Endothelial cell of umbilical vein (primary cell): ENCODE results near the gene LOXL1. TPM values are rescaled to one million over a fixed set of nuclear protein-coding genes. Genes with fewer than 3 reads are reported as not detected.

Experiments used
- BruUV-seq: library from RNA; stranded (reverse); fragments of 400-500 nt; replicated peaks from 2 replicates; lab custom pipeline; 2021; lab: Mats Ljungman, UMichigan
- CTCF ChIA-PET: fragments of 300-600, 350-600 bp; sonication (Branson Sonifier 250); formaldehyde crosslinking; loops from one replicate; lab custom pipeline; 2021; ENCODE audit warnings: antibody characterized with exemption, inconsistent platforms; lab: Charles Lee
- POLR2A ChIA-PET: fragments of 300-600, 350-600 bp; sonication (Branson Sonifier 250); formaldehyde crosslinking; loops from one replicate; lab custom pipeline; 2021; ENCODE audit warnings: antibody characterized with exemption, inconsistent platforms; lab: Charles Lee
- DNase-seq: peaks from one replicate; pipeline ENCODE4 v3.0.0-alpha.2; 2011; ENCODE audit warnings: low read depth, low spot score
- FAIRE-seq: peaks from 2 replicates; lab custom pipeline; 2011; peaks lifted over from hg19 to GRCh38; lab: Jason Lieb, UNC
- H2AFZ ChIP-seq: 2 replicates; pipeline ENCODE4 v1.6.0; 2012; ENCODE audit warnings: low read depth, low read length, control low read depth, inconsistent platforms
- H3K27ac ChIP-seq: 2 replicates; pipeline ENCODE4 v1.5.1; 2011; ENCODE audit warnings: low read depth, mild to moderate bottlenecking, control low read depth, low read length, moderate library complexity; ENCODE audit not compliant: insufficient read depth
- H3K27me3 ChIP-seq, 2 experiments: 2 replicates each; pipeline versions ENCODE4 v1.6.0 to v1.6.1; 2011; ENCODE audit warnings: low read length in 2 of 2, mixed read lengths in 1 of 2; ENCODE audit not compliant: control insufficient read depth in 2 of 2, insufficient read depth in 2 of 2
- H3K36me3 ChIP-seq, 2 experiments: 2 replicates in 1 of 2; 3 replicates in 1 of 2; pipeline ENCODE4 v1.5.1; 2011; ENCODE audit warnings: low read length in 2 of 2, mild to moderate bottlenecking in 1 of 2, moderate library complexity in 1 of 2; ENCODE audit not compliant: control insufficient read depth in 2 of 2, insufficient read depth in 2 of 2; ENCODE audit errors: extremely low read depth in 1 of 2
- H3K4me1 ChIP-seq: 3 replicates; pipeline ENCODE4 v1.5.1; 2011; ENCODE audit warnings: mild to moderate bottlenecking, low read length; ENCODE audit not compliant: control insufficient read depth, insufficient read depth; ENCODE audit errors: extremely low read depth
- H3K4me2 ChIP-seq: 2 replicates; pipeline ENCODE4 v1.6.1; 2011; ENCODE audit warnings: low read length, control low read depth, mixed read lengths; ENCODE audit not compliant: insufficient read depth
- H3K4me3 ChIP-seq, 3 experiments: fragments of 200-600 bp in 1 of 3; sonication (generic), shearing (Covaris generic) in 1 of 3; replicated peaks in 1 of 3; 2 replicates each; pipeline ENCODE4 v1.5.1; 2011 to 2016; ENCODE audit warnings: control low read depth in 3 of 3, low read length in 3 of 3, mild to moderate bottlenecking in 2 of 3, inconsistent platforms in 1 of 3, low read depth in 1 of 3, moderate library complexity in 1 of 3; ENCODE audit not compliant: insufficient read depth in 1 of 3
- H3K79me2 ChIP-seq: 2 replicates; pipeline ENCODE4 v1.6.0; 2012; ENCODE audit warnings: low read length, inconsistent platforms; ENCODE audit not compliant: control insufficient read depth, insufficient read depth
- H3K9ac ChIP-seq: replicated peaks from 2 replicates; pipeline ENCODE3; 2011; ENCODE audit warnings: low read length, control low read depth; ENCODE audit not compliant: insufficient read depth; ENCODE audit errors: extremely low read depth
- H3K9me1 ChIP-seq: replicated peaks from 3 replicates; pipeline ENCODE4 v1.6.0; 2011; ENCODE audit warnings: mild to moderate bottlenecking, low read length; ENCODE audit not compliant: control insufficient read depth, insufficient read depth; ENCODE audit errors: extremely low read depth
- H3K9me3 ChIP-seq: replicated peaks from 2 replicates; pipeline ENCODE4 v1.5.1; 2012; ENCODE audit warnings: low read length, inconsistent platforms; ENCODE audit not compliant: control insufficient read depth, insufficient read depth
- H4K20me1 ChIP-seq: replicated peaks from 2 replicates; pipeline ENCODE3; 2011; ENCODE audit warnings: mild to moderate bottlenecking, low read length; ENCODE audit not compliant: control insufficient read depth, insufficient read depth; ENCODE audit errors: extremely low read depth
- EZH2 ChIP-seq: IDR thresholded peaks from 2 replicates; pipeline ENCODE4 v1.6.1; 2012; ENCODE audit warnings: borderline replicate concordance, low read depth, mild to moderate bottlenecking, moderate library complexity, low read length, inconsistent platforms; ENCODE audit not compliant: severe bottlenecking
- FOS ChIP-seq: IDR thresholded peaks from 2 replicates; pipeline ENCODE4 v1.6.1; 2011; ENCODE audit warnings: mild to moderate bottlenecking, low read length, moderate library complexity, borderline replicate concordance; ENCODE audit not compliant: insufficient read depth
- GATA2 ChIP-seq: IDR thresholded peaks from 2 replicates; pipeline ENCODE4 v1.7.0; 2011; ENCODE audit warnings: low read depth, mild to moderate bottlenecking, moderate library complexity, mixed read lengths, low read length; ENCODE audit not compliant: insufficient read length, insufficient read depth
- JUN ChIP-seq: IDR thresholded peaks from 2 replicates; pipeline ENCODE4 v1.6.1; 2011; ENCODE audit warnings: borderline replicate concordance, low read depth; ENCODE audit not compliant: insufficient read length, insufficient read depth
- MYC ChIP-seq: IDR thresholded peaks from one replicate; pipeline ENCODE4 v1.6.1; 2011; ENCODE audit warnings: mild to moderate bottlenecking, low read depth, low read length
- POLR2A ChIP-seq: IDR thresholded peaks from 2 replicates; pipeline ENCODE4 v1.6.1; 2012; ENCODE audit warnings: low read depth, mild to moderate bottlenecking, control low read depth, low read length
- POLR2AphosphoS5 ChIP-seq: IDR thresholded peaks from 2 replicates; pipeline ENCODE4 v1.6.1; 2012; ENCODE audit warnings: low read depth, mild to moderate bottlenecking, control low read depth, low read length, moderate library complexity; ENCODE audit not compliant: insufficient read depth
- dilution Hi-C: fragments of 300-500 bp; cut with MboI; formaldehyde crosslinking; loops from one replicate; pipeline ENCODE4 v1.15.0; 2019; ENCODE audit warnings: low sequenced_read_pairs; ENCODE audit not compliant: extremely low pct_ligation_motif_present
- intact Hi-C: fragments of 100-400 bp; cut with micrococcal nuclease; formaldehyde crosslinking; loops from one replicate; pipeline ENCODE4 v1.10.0; 2022
- polyA plus RNA-seq, 4 experiments: library from polyadenylated mRNA; depleted of rRNA in 3 of 4; stranded (reverse) in 3 of 4; unstranded in 1 of 4; fragments of >200 nt; gene quantifications; 2 replicates each; pipeline versions ENCODE4 v1.2.1 to v1.2.3, GENCODE V29; 2011 to 2012; ENCODE audit warnings: missing spikeins in 1 of 4
- total RNA-seq: library from RNA; stranded (reverse); gene quantifications from 2 replicates; pipeline ENCODE4 v1.2.3, GENCODE V29; 2021
- TF ChIP-seq, protein P1 (sequence below): IDR thresholded peaks from 2 replicates; pipeline ENCODE4 v1.6.1; 2011; ENCODE audit not compliant: insufficient read depth, insufficient read length
- TF ChIP-seq, protein P2 (sequence below), 2 donors: IDR thresholded peaks; 1 replicate in 1 of 2; 2 replicates in 1 of 2; pipeline ENCODE4 v1.5.1; 2011; ENCODE audit warnings: low read length in 2 of 2, mild to moderate bottlenecking in 2 of 2, moderate library complexity in 2 of 2, control low read depth in 1 of 2, inconsistent platforms in 1 of 2, low read depth in 1 of 2; ENCODE audit not compliant: insufficient read depth in 1 of 2; ENCODE audit errors: extremely low read depth in 1 of 2

Gene LOXL1
- total and polyA plus RNA-seq, 2 donors (not counting 3 experiments of a cell fraction or from before 2014, with no cell fraction given), result 5.2 to 14.4 TPM

DNA sequence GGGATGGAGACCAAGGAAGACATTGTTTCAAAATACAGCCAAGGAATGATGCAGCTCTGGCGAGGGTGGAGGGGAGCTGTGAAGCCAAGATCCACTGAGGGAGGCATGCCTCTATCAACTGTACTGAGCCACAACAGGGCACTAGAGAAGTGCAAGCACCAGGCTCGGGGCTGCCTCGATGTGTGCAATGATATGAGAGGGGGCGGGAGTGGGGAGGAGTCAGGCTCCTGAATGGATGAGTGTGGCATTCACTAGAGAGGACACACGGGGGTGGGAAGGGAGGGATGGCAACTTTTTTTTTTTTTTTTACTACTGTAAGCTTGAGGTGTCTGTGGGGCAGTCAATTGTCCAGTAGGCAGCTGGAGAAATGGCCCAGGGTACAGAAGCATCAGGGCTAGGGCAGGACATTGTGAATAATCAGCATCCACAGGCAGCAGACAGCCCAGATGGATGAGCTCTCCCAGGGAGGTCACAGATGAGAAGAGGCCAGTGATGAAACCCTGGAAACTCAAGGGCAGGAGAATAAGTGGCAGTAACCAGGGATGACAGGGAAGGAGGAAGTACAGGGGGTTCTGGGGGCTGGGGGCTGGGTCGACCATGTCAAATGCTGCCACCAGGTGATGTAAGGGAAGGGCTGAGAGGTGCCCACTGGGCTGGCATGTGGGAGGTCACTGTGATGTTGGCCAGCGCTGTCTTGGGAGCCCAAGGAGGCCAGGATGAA, 60.0 kb downstream of the LOXL1 start:
- H4K20me1 ChIP-seq, result no peaks in the 10 kb centered on the region
- H3K9me3 ChIP-seq, result no peaks in the 10 kb centered on the region
- no peaks in the 10 kb centered on the region for H3K36me3 ChIP-seq
- POLR2A ChIA-PET, result no interaction called here
- FAIRE-seq, result no peak
- no peak overlapping the region for H3K9ac ChIP-seq
- H3K4me1 ChIP-seq, result peaks cover 64% of the 10 kb centered on the region
- no peak overlapping the region for H3K27ac ChIP-seq
- DNase-seq, result no peak
- CTCF ChIA-PET, result interaction anchor here (0.7 to 7.0 kb wide), 5 partner anchors 8 to 148 kb away, joined by 4 to 53 read pairs (median 4); partner anchors contain the start of gene PML
- no peak overlapping the region for H2AFZ ChIP-seq
- intact Hi-C loops, result no loop called here
- H3K4me3 ChIP-seq, result no peak overlapping the region
- TF ChIP-seq POLR2A (no peak), JUN (no peak), EZH2 (no peak), MYC (no peak), FOS (no peak), POLR2AphosphoS5 (no peak), GATA2 (no peak)
- TF ChIP-seq, protein P1, sequence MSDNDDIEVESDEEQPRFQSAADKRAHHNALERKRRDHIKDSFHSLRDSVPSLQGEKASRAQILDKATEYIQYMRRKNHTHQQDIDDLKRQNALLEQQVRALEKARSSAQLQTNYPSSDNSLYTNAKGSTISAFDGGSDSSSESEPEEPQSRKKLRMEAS, result no peak
- TF ChIP-seq, protein P2, sequence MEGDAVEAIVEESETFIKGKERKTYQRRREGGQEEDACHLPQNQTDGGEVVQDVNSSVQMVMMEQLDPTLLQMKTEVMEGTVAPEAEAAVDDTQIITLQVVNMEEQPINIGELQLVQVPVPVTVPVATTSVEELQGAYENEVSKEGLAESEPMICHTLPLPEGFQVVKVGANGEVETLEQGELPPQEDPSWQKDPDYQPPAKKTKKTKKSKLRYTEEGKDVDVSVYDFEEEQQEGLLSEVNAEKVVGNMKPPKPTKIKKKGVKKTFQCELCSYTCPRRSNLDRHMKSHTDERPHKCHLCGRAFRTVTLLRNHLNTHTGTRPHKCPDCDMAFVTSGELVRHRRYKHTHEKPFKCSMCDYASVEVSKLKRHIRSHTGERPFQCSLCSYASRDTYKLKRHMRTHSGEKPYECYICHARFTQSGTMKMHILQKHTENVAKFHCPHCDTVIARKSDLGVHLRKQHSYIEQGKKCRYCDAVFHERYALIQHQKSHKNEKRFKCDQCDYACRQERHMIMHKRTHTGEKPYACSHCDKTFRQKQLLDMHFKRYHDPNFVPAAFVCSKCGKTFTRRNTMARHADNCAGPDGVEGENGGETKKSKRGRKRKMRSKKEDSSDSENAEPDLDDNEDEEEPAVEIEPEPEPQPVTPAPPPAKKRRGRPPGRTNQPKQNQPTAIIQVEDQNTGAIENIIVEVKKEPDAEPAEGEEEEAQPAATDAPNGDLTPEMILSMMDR (IDR thresholded peaks at IDR 0.05; ENCODE audit: extremely low read depth in 1 of 2, insufficient read depth in 1 of 2, low read depth in 1 of 2, low read length in 2 of 2), result no peak
- no TSS peak for BruUV-seq
- dilution Hi-C loops, result no loop called here
- H3K9me1 ChIP-seq, result no peaks in the 10 kb centered on the region
- no peak overlapping the region for H3K4me2 ChIP-seq
- no peaks in the 10 kb centered on the region for H3K79me2 ChIP-seq
- no peaks in the 10 kb centered on the region for H3K27me3 ChIP-seq
